NB4 (cell line): ENCODE measurements around the gene GOLT1A.

Experiments used
- DNase-seq: peaks from one replicate; pipeline ENCODE4 v3.0.0; 2010; ENCODE audit warnings: low read depth
- H3K4me3 ChIP-seq: one replicate; pipeline ENCODE4 v1.5.1; 2011; ENCODE audit warnings: mild to moderate bottlenecking, low read depth, low read length, moderate library complexity
- MYC ChIP-seq: IDR thresholded peaks from 2 replicates; pipeline ENCODE4 v1.6.1; 2011; ENCODE audit warnings: low read depth, low read length
- POLR2A ChIP-seq: IDR thresholded peaks from 2 replicates; pipeline ENCODE4 v1.6.1; 2011; ENCODE audit warnings: mild to moderate bottlenecking; ENCODE audit not compliant: insufficient read length; ENCODE audit errors: extremely low read depth
- TF ChIP-seq, protein P1 (sequence below): IDR thresholded peaks from one replicate; pipeline ENCODE4 v1.5.1; 2012; ENCODE audit warnings: low read depth, low read length
- TF ChIP-seq, protein P2 (sequence below): IDR thresholded peaks from 2 replicates; pipeline ENCODE4 v1.6.1; 2011; ENCODE audit warnings: low read depth, low read length

The GOLT1A gene

DNA sequence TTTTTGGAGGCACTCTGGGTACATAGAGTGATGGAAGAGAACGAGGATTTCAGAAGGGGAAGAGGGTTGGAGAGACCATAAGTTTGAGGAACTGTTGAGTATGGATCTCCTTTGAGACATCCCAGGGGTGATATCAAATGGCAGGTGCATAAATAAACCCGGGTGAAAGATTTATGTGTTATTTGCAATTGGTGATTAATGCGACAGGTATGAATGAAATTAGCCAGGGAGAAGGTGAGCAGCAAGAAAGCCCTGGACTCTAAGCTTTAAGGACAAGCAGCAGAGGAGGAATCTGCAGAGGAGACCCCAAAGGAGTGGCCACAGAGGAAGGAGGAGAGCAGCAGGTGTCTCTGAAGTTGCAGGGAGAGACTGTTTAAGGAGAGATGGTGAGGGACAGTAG, 38.8 kb downstream of the GOLT1A start:
- DNase-seq = no peak
- TF ChIP-seq, protein P1, sequence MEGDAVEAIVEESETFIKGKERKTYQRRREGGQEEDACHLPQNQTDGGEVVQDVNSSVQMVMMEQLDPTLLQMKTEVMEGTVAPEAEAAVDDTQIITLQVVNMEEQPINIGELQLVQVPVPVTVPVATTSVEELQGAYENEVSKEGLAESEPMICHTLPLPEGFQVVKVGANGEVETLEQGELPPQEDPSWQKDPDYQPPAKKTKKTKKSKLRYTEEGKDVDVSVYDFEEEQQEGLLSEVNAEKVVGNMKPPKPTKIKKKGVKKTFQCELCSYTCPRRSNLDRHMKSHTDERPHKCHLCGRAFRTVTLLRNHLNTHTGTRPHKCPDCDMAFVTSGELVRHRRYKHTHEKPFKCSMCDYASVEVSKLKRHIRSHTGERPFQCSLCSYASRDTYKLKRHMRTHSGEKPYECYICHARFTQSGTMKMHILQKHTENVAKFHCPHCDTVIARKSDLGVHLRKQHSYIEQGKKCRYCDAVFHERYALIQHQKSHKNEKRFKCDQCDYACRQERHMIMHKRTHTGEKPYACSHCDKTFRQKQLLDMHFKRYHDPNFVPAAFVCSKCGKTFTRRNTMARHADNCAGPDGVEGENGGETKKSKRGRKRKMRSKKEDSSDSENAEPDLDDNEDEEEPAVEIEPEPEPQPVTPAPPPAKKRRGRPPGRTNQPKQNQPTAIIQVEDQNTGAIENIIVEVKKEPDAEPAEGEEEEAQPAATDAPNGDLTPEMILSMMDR = no peak
- TF ChIP-seq MYC = no peak
- TF ChIP-seq, protein P2, sequence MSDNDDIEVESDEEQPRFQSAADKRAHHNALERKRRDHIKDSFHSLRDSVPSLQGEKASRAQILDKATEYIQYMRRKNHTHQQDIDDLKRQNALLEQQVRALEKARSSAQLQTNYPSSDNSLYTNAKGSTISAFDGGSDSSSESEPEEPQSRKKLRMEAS = no peak
- no peak for TF ChIP-seq POLR2A
- H3K4me3 ChIP-seq = no peak overlapping the region

DNA sequence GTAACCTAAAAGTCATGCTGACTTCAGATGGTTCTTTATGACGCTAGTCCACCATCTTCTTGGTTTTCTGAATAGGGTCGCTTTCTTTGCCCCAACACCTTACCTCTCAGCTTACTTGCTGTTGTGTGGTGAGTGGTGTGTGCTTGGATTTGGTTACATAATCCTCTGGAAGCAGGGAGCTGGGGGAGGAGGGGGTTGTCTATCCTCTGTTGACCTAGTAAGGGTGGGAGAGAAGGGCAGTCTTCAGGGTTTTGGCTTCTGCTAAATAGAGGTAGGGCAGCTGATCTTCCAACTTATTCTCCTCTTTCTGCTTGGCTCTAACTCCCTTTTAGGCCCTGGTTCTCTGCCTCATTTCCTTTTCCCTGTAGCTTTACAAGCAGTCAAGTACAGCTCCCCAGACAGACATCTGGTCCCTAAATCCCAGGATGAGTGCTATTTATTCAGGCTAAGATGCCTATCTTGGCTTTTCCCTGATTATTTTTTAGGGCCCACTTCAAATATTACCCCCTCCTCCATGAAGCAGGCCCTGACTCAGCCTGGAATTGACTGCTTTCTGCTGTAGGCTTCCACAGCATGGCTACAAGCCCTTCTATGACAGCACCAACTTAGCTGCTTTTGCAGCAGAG, 41.3 kb downstream of the GOLT1A start:
- H3K4me3 ChIP-seq = no peak overlapping the region
- DNase-seq = no peak
- TF ChIP-seq, protein P1 = no peak
- no peak for TF ChIP-seq MYC
- no peak for TF ChIP-seq POLR2A
- TF ChIP-seq, protein P2 = no peak

DNA sequence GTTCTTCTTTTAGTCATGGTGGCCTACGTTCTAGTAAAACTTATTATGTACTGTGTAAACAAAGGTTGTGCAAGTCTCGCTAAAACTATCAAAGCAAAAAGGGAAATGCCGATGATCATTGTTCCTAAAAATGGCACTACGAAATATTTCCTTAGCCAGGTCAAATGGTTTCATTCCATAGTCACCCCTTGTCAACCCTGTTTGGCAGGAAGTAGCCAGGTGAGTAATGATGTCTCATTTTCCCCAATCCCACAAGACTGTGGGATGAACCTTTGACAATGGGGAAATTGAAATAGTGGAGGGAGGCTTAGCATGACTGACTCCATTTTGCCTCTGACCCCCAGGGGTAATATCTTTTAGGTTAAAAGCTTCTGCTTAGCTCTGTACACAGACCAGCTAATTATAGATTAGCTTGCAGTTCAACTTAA, 42.0 kb downstream of the GOLT1A start:
- no peak overlapping the region for H3K4me3 ChIP-seq
- TF ChIP-seq, protein P2 = no peak
- TF ChIP-seq, protein P1 = no peak
- TF ChIP-seq POLR2A = no peak
- no peak for TF ChIP-seq MYC
- no peak for DNase-seq

DNA sequence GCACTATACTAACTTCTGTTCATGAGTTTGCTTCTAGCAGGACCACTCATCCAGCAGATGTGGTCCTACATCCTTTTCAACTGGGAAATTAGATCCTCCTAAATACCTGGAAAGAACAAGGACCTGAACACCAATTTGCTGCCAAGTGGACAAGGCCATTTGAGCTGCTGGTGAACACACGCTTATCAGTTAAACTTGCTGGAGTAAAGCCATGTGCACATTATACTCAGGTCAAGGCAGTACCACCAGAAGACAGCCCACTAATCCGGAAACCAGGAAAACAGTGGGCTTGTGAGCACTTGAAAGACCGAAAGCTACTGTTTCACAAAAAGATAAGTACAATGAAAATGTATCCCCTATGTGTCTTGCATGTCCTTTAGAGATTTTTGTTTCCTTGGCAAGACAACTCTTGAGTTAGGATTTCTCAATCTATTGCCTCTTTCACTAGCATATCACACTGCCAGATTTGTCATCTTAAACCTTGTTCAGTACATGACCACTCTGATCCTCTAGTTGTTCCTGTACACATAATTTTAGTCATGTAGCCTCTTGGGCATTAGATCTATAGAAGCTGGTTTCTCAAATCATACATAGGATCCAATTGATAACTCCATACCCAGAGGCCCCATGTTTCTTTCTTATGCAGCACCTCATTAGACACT, 43.2 kb downstream of the GOLT1A start:
- no peak overlapping the region for H3K4me3 ChIP-seq
- TF ChIP-seq, protein P2 = no peak
- TF ChIP-seq POLR2A (no peak), MYC (no peak)
- DNase-seq = no peak

DNA sequence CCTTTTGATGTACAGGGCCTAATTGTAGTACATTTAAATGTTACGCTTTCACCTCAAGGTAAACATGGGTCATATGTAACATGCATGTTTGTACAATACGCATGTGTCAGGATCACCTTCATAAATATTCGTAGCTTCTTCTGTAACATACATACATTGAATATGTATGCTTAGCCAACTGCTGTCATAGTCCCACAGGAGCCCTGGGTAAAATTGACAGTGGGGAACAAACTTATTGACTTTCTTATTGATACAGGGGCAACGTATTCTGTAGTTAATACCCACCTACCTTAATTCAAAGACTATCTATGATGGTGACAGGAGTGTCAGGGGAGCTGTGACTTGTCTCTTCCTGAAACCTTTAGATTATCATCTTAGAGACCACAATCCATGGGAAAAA, 43.9 kb downstream of the GOLT1A start:
- DNase-seq = no peak
- no peak overlapping the region for H3K4me3 ChIP-seq
- TF ChIP-seq, protein P2 = no peak
- TF ChIP-seq POLR2A = no peak

DNA sequence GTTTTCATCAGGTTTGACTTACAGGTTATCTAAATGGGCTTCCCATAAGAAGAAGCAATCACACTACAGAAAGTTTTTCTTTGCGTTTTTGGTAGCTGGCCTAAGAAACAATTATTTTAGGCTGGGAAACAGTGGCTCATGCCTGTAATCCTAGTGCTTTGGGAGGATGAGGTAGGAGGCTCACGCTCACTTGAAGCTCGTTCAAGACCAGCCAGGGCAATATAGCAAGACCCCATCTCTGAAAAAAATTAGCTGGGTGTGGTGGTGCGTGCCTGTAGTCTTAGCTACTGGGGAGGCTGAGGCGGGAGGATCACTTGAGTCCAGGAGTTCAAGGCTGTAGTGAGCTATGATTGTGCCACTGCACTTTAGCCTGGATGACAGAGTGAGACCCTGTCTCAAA, 46.1 kb downstream of the GOLT1A start:
- TF ChIP-seq, protein P2 = no peak
- TF ChIP-seq MYC (no peak), POLR2A (no peak)
- TF ChIP-seq, protein P1 = no peak
- H3K4me3 ChIP-seq = no peak overlapping the region
- DNase-seq = no peak
